HepG2 (cell line): Measurements from ENCODE around the gene CARD9. TPM values are rescaled to one million over a fixed set of nuclear protein-coding genes. Genes with fewer than 3 reads are reported as not detected.

Source experiments
- CBX5 ChIP-seq: sonication (generic); formaldehyde crosslinking; IDR thresholded peaks from 2 replicates; pipeline ENCODE4 v1.4.0; 2020; ENCODE audit warnings: missing genetic modification reagents, borderline replicate concordance
- ELF3 ChIP-seq: IDR thresholded peaks from 2 replicates; pipeline ENCODE4 v1.6.1; 2016; ENCODE audit warnings: missing genetic modification reagents, missing compliant biosample characterization
- EP300 ChIP-seq, 3 experiments: sonication (generic) in 1 of 3; formaldehyde crosslinking in 1 of 3; IDR thresholded peaks; 2 replicates each; pipeline versions ENCODE4 v1.5.1 to v1.6.1; 2011 to 2020; ENCODE audit warnings: low read depth in 2 of 3, low read length in 2 of 3, borderline replicate concordance in 1 of 3, improper control_type of control experiment in 1 of 3, mild to moderate bottlenecking in 1 of 3, missing genetic modification reagents in 1 of 3, moderate library complexity in 1 of 3
- GATAD1 ChIP-seq: IDR thresholded peaks from 2 replicates; pipeline ENCODE4 v1.6.1; 2016; ENCODE audit warnings: missing genetic modification reagents, missing compliant biosample characterization
- HNRNPLL ChIP-seq: fragments of 200-400 bp; formaldehyde crosslinking; IDR thresholded peaks from 2 replicates; pipeline ENCODE4 v1.6.1; 2017; ENCODE audit warnings: mild to moderate bottlenecking, low read depth, low read length; ENCODE audit not compliant: poor library complexity, severe bottlenecking
- MXD1 ChIP-seq: sonication (generic); formaldehyde crosslinking; IDR thresholded peaks from 2 replicates; pipeline ENCODE4 v1.4.0; 2020; ENCODE audit warnings: mild to moderate bottlenecking, missing genetic modification reagents
- MYC ChIP-seq: sonication (generic); formaldehyde crosslinking; IDR thresholded peaks from 2 replicates; pipeline ENCODE4 v1.9.0; 2021; ENCODE audit warnings: missing genetic modification reagents, borderline replicate concordance
- NCOA2 ChIP-seq: sonication (generic); formaldehyde crosslinking; IDR thresholded peaks from 2 replicates; pipeline ENCODE4 v1.8.0; 2022; ENCODE audit warnings: inconsistent platforms
- NFKB2 ChIP-seq: sonication (generic); formaldehyde crosslinking; IDR thresholded peaks from 2 replicates; pipeline ENCODE4 v1.4.0; 2020; ENCODE audit warnings: missing genetic modification reagents, borderline replicate concordance
- NKX3-1 ChIP-seq: sonication (generic); formaldehyde crosslinking; IDR thresholded peaks from 2 replicates; pipeline ENCODE4 v1.5.0; 2020; ENCODE audit warnings: missing genetic modification reagents
- SNAI1 ChIP-seq: sonication (generic); formaldehyde crosslinking; IDR thresholded peaks from 2 replicates; pipeline ENCODE4 v1.5.0; 2020; ENCODE audit warnings: mild to moderate bottlenecking, missing genetic modification reagents, borderline replicate concordance
- TOE1 ChIP-seq: sonication (generic); formaldehyde crosslinking; IDR thresholded peaks from 2 replicates; pipeline ENCODE4 v1.4.0; 2020; ENCODE audit warnings: mild to moderate bottlenecking, missing genetic modification reagents
- YY1 ChIP-seq: IDR thresholded peaks from 2 replicates; pipeline ENCODE4 v1.6.1; 2011; ENCODE audit warnings: low read length, low read depth, moderate library complexity, mild to moderate bottlenecking; ENCODE audit not compliant: insufficient read depth, insufficient replicate concordance
- ZBTB38 ChIP-seq: sonication (generic); formaldehyde crosslinking; IDR thresholded peaks from 2 replicates; pipeline ENCODE4 v1.5.1; 2020; ENCODE audit warnings: mild to moderate bottlenecking, missing genetic modification reagents
- ZFP91 ChIP-seq: sonication (generic); formaldehyde crosslinking; IDR thresholded peaks from 2 replicates; pipeline ENCODE4 v1.9.0; 2022; ENCODE audit warnings: missing genetic modification reagents, mild to moderate bottlenecking, borderline replicate concordance
- ZMAT3 ChIP-seq: sonication (generic); formaldehyde crosslinking; conservative IDR thresholded peaks from 2 replicates; pipeline ENCODE4 v1.7.0; 2021; ENCODE audit warnings: missing genetic modification reagents
- ZNF121 ChIP-seq: sonication (generic); formaldehyde crosslinking; IDR thresholded peaks from 2 replicates; pipeline ENCODE4 v1.5.0; 2020; ENCODE audit warnings: mild to moderate bottlenecking, missing genetic modification reagents
- ZNF34 ChIP-seq: sonication (generic); formaldehyde crosslinking; IDR thresholded peaks from 2 replicates; pipeline ENCODE4 v1.4.0; 2020; ENCODE audit warnings: mild to moderate bottlenecking, missing genetic modification reagents, borderline replicate concordance
- ZNF430 ChIP-seq: sonication (generic); formaldehyde crosslinking; IDR thresholded peaks from 2 replicates; pipeline ENCODE4 v1.9.0; 2021; ENCODE audit warnings: mild to moderate bottlenecking, missing genetic modification reagents
- ZNF512B ChIP-seq: sonication (generic); formaldehyde crosslinking; IDR thresholded peaks from 2 replicates; pipeline ENCODE4 v1.5.1; 2020; ENCODE audit warnings: missing genetic modification reagents, mild to moderate bottlenecking, borderline replicate concordance
- ZNF75D ChIP-seq: sonication (generic); formaldehyde crosslinking; IDR thresholded peaks from 2 replicates; pipeline ENCODE4 v1.8.1; 2023; ENCODE audit warnings: missing genetic modification reagents, mild to moderate bottlenecking, borderline replicate concordance
- ZSCAN20 ChIP-seq: sonication (generic); formaldehyde crosslinking; IDR thresholded peaks from 2 replicates; pipeline ENCODE4 v1.4.0; 2020; ENCODE audit warnings: missing genetic modification reagents, mild to moderate bottlenecking, borderline replicate concordance
- ZSCAN9 ChIP-seq: IDR thresholded peaks from 2 replicates; pipeline ENCODE4 v1.6.1; 2016; ENCODE audit warnings: borderline replicate concordance
- polyA plus RNA-seq, 8 experiments: library from polyadenylated mRNA; depleted of rRNA in 3 of 8; stranded (reverse) in 7 of 8; unstranded in 1 of 8; fragments of >200 nt; fragmentation: Illumina TruSeq in 4 of 8; extraction: Trizol in 4 of 8; gene quantifications; 2 replicates each; pipeline versions ENCODE4 v1.2.1 to v1.2.3, GENCODE V29; 2011 to 2016; ENCODE audit warnings: low read depth in 4 of 8, missing spikeins in 1 of 8, mixed read lengths in 1 of 8; ENCODE audit not compliant: insufficient read depth in 1 of 8
- total RNA-seq, 5 experiments: library from RNA; depleted of rRNA; stranded (reverse); fragments of >200 nt; fragmentation: Illumina TruSeq; extraction: Trizol; gene quantifications; 2 replicates each; pipeline ENCODE4 v1.2.3, GENCODE V29; 2016; ENCODE audit warnings: low read depth in 1 of 5

Gene CARD9
- total and polyA plus RNA-seq, 2 of the 13 experiments (the other 11 are each of a cell fraction or from before 2014, with no cell fraction given) = 3.3 to 7.4 TPM

- TF ChIP-seq ZNF430 (CRISPR knock-in tag) (peak; percentile 25; the same call in 1 of the 2 replicates), ELF3 (0 out of 2 replicates have a peak, but pooled peaks have one; percentile 40), MXD1 (CRISPR knock-in tag) (peak; percentile 85; the same call in 1 of the 2 replicates), GATAD1 (CRISPR knock-in tag) (peak; percentile 65), YY1 (peak; percentile 69), MYC (CRISPR knock-in tag) (peak; percentile 82; the same call in 1 of the 2 replicates), ZMAT3 (0 out of 2 replicates have a peak, but pooled peaks have one; percentile 25), EP300 (IDR thresholded peaks at IDR 0.05; ENCODE audit: low read depth in 2 of 2, low read length in 2 of 2) (peak in 1 of 2 experiments; percentile 15; a peak in 1 of 4 replicates), EP300 (CRISPR knock-in tag; IDR thresholded peaks at IDR 0.05; ENCODE audit: borderline replicate concordance) (no peak), ZNF121 (CRISPR knock-in tag) (peak; percentile 68; the same call in 1 of the 2 replicates), ZNF512B (CRISPR knock-in tag) (peak; percentile 57; the same call in 1 of the 2 replicates), ZSCAN20 (CRISPR knock-in tag) (no peak; the same call in 1 of the 2 replicates), ZNF34 (CRISPR knock-in tag) (no peak), HNRNPLL (peak; percentile 7), CBX5 (CRISPR knock-in tag) (peak; percentile 30; the same call in 1 of the 2 replicates), ZBTB38 (peak; percentile 20; the same call in 1 of the 2 replicates), NFKB2 (CRISPR knock-in tag) (0 out of 2 replicates have a peak, but pooled peaks have one; percentile 21), ZSCAN9 (CRISPR knock-in tag) (peak; percentile 68; the same call in 1 of the 2 replicates), NCOA2 (CRISPR knock-in tag) (0 out of 2 replicates have a peak, but pooled peaks have one; percentile 4), ZNF75D (CRISPR knock-in tag) (no peak), NKX3-1 (CRISPR knock-in tag) (0 out of 2 replicates have a peak, but pooled peaks have one; percentile 45), SNAI1 (CRISPR knock-in tag) (0 out of 2 replicates have a peak, but pooled peaks have one; percentile 26), ZFP91 (CRISPR knock-in tag) (peak; percentile 60; the same call in 1 of the 2 replicates), TOE1 (CRISPR knock-in tag) (no peak)
Observed at GRCh38 chr9:136345281-136346156, 27.9 kb downstream of the CARD9 start (continued).
